ENCODE data around the gene GGA1.

GRCh38 chr22:37659897-37660708, 51.5 kb downstream of the GGA1 start:
- no peak for TF ChIP-seq CTCF (IDR thresholded peaks at IDR 0.05; ENCODE audit: borderline replicate concordance, extremely low read depth, low read length, poor library complexity, severe bottlenecking)
- TF ChIP-seq EZH2 (IDR thresholded peaks at IDR 0.05; ENCODE audit: borderline replicate concordance, low read depth, low read length, severe bottlenecking): no peak

All from DND-41 (cell line).